ENCODE data around the gene EIF4H. TPM values are rescaled to one million over a fixed set of nuclear protein-coding genes. Genes with fewer than 3 reads are reported as not detected.
"Not testable (repeated sequence)": the region's sequence is repeated elsewhere in the genome, so short reads cannot be mapped to it uniquely, and the experiment has no call there.

Gene EIF4H
- total RNA-seq, 2 experiments from 2014 or later: 287 to 302 TPM

- H3K4me1 Mint-ChIP-seq (ENCODE audit: low read depth): peaks cover 28% of the 10 kb centered on the region
- no peak for DNase-seq
- CTCF ChIA-PET: interaction anchor here (0.8 to 5.0 kb wide), 7 partner anchors 13 to 197 kb away, joined by 3 to 125 read pairs (median 5); partner anchors contain the start of gene EIF4H
- H3K4me3 Mint-ChIP-seq: no peak overlapping the region
- POLR2A ChIA-PET: interaction anchor here (0.7 kb wide), 1 partner anchor 16 kb away, joined by 6 read pairs; no protein-coding TSS in a partner anchor
- no peaks in the 10 kb centered on the region for H3K9me3 Mint-ChIP-seq (ENCODE audit: insufficient read depth)
- no peaks in the 10 kb centered on the region for H3K27me3 Mint-ChIP-seq (ENCODE audit: low read depth)
- no peak for ATAC-seq
- H3K36me3 Mint-ChIP-seq (ENCODE audit: low read depth): no peaks in the 10 kb centered on the region
- no peak overlapping the region for H3K27ac Mint-ChIP-seq
These were observed 29.9 kb downstream of the EIF4H start for GRCh38 chr7:74203956-74204618.

- not testable (repeated sequence) for H3K36me3 Mint-ChIP-seq (ENCODE audit: low read depth); DNase-seq; H3K9me3 Mint-ChIP-seq (ENCODE audit: insufficient read depth); H3K27ac Mint-ChIP-seq; H3K27me3 Mint-ChIP-seq (ENCODE audit: low read depth); ATAC-seq; H3K4me3 Mint-ChIP-seq
- ChIA-PET CTCF (interaction anchor here (0.6 to 5.0 kb wide), 51 partner anchors 8 to 467 kb away, joined by 3 to 125 read pairs (median 4); partner anchors contain the start of genes EIF4H and RFC2), POLR2A (interaction anchor here (0.8 to 1.3 kb wide), 2 partner anchors 9 to 12 kb away, joined by 3 to 4 read pairs; no protein-coding TSS in a partner anchor)
- H3K4me1 Mint-ChIP-seq (ENCODE audit: low read depth): peaks cover 38% of the 10 kb centered on the region
These were observed 31.9 kb downstream of the EIF4H start for GRCh38 chr7:74206052-74206451.

GRCh38 chr7:74206589-74207120 is 32.5 kb downstream of the EIF4H start:
- Mint-ChIP-seq H3K36me3 (ENCODE audit: low read depth) (no peaks in the 10 kb centered on the region), H3K4me1 (ENCODE audit: low read depth) (peaks cover 41% of the 10 kb centered on the region), H3K27ac (no peak overlapping the region), H3K9me3 (ENCODE audit: insufficient read depth) (no peaks in the 10 kb centered on the region), H3K27me3 (ENCODE audit: low read depth) (no peaks in the 10 kb centered on the region), H3K4me3 (peak overlapping the region; percentile 31)
- CTCF ChIA-PET: interaction anchor here (0.6 to 5.0 kb wide), 52 partner anchors 9 to 467 kb away, joined by 3 to 125 read pairs (median 4); partner anchors contain the start of genes EIF4H and RFC2
- peak; percentile 68 for ATAC-seq
- peak; percentile 88 for DNase-seq
- POLR2A ChIA-PET: interaction anchor here (1.3 kb wide), 1 partner anchor 11 kb away, joined by 3 read pairs; no protein-coding TSS in a partner anchor

- no peak for DNase-seq
- Mint-ChIP-seq H3K9me3 (ENCODE audit: insufficient read depth) (no peaks in the 10 kb centered on the region), H3K27me3 (ENCODE audit: low read depth) (no peaks in the 10 kb centered on the region), H3K4me3 (no peak overlapping the region), H3K4me1 (ENCODE audit: low read depth) (peaks cover 46% of the 10 kb centered on the region), H3K36me3 (ENCODE audit: low read depth) (peaks cover 2% of the 10 kb centered on the region), H3K27ac (no peak overlapping the region)
- POLR2A ChIA-PET: interaction anchor here (0.7 kb wide), 1 partner anchor 192 kb away, joined by 4 read pairs; no protein-coding TSS in a partner anchor
- ATAC-seq: no peak
- CTCF ChIA-PET: interaction anchor here (1.4 to 4.2 kb wide), 6 partner anchors 11 to 194 kb away, joined by 3 to 125 read pairs (median 34); no protein-coding TSS in a partner anchor
These were observed 33.4 kb downstream of the EIF4H start for GRCh38 chr7:74207586-74207985.

- POLR2A ChIA-PET: interaction anchor here (0.7 kb wide), 1 partner anchor 191 kb away, joined by 4 read pairs; no protein-coding TSS in a partner anchor
- ATAC-seq: not testable (repeated sequence)
These were observed 34.1 kb downstream of the EIF4H start for GRCh38 chr7:74208241-74208640.

GRCh38 chr7:74212661-74213060 is 38.5 kb downstream of the EIF4H start:
- Mint-ChIP-seq H3K27me3 (ENCODE audit: low read depth) (no peaks in the 10 kb centered on the region), H3K36me3 (ENCODE audit: low read depth) (peaks cover 16% of the 10 kb centered on the region), H3K4me1 (ENCODE audit: low read depth) (peaks cover 51% of the 10 kb centered on the region), H3K4me3 (no peak overlapping the region), H3K27ac (no peak overlapping the region), H3K9me3 (ENCODE audit: insufficient read depth) (no peaks in the 10 kb centered on the region)
- ATAC-seq (no peak), DNase-seq (no peak)
- ChIA-PET CTCF (no interaction called here), POLR2A (no interaction called here)

More at GRCh38 chr7:74208241-74208640, 34.1 kb downstream of the EIF4H start:
- H3K4me1 Mint-ChIP-seq (ENCODE audit: low read depth): peaks cover 42% of the 10 kb centered on the region
- not testable (repeated sequence) for DNase-seq; H3K9me3 Mint-ChIP-seq (ENCODE audit: insufficient read depth); H3K27me3 Mint-ChIP-seq (ENCODE audit: low read depth); H3K36me3 Mint-ChIP-seq (ENCODE audit: low read depth); H3K27ac Mint-ChIP-seq; H3K4me3 Mint-ChIP-seq
- CTCF ChIA-PET: interaction anchor here (3.9 to 4.2 kb wide), 2 partner anchors 17 to 193 kb away, joined by 22 to 46 read pairs; no protein-coding TSS in a partner anchor

- peaks cover 52% of the 10 kb centered on the region for H3K4me1 Mint-ChIP-seq (ENCODE audit: low read depth)
- no peak overlapping the region for H3K27ac Mint-ChIP-seq
- POLR2A ChIA-PET: no interaction called here
- no peaks in the 10 kb centered on the region for H3K9me3 Mint-ChIP-seq (ENCODE audit: insufficient read depth)
- CTCF ChIA-PET: no interaction called here
- H3K27me3 Mint-ChIP-seq (ENCODE audit: low read depth): no peaks in the 10 kb centered on the region
- H3K4me3 Mint-ChIP-seq: no peak overlapping the region
- DNase-seq (no peak), ATAC-seq (no peak)
- H3K36me3 Mint-ChIP-seq (ENCODE audit: low read depth): peaks cover 26% of the 10 kb centered on the region
These were observed 40.9 kb downstream of the EIF4H start for GRCh38 chr7:74214816-74215630.

- no peaks in the 10 kb centered on the region for H3K9me3 Mint-ChIP-seq (ENCODE audit: insufficient read depth)
- POLR2A ChIA-PET: no interaction called here
- H3K36me3 Mint-ChIP-seq (ENCODE audit: low read depth): peaks cover 26% of the 10 kb centered on the region
- no peaks in the 10 kb centered on the region for H3K27me3 Mint-ChIP-seq (ENCODE audit: low read depth)
- no peak overlapping the region for H3K4me3 Mint-ChIP-seq
- H3K4me1 Mint-ChIP-seq (ENCODE audit: low read depth): peaks cover 53% of the 10 kb centered on the region
- ATAC-seq: no peak
- H3K27ac Mint-ChIP-seq: no peak overlapping the region
- DNase-seq: no peak
- CTCF ChIA-PET: interaction anchor here (6.4 kb wide), 1 partner anchor 10 kb away, joined by 46 read pairs; no protein-coding TSS in a partner anchor
These were observed 41.8 kb downstream of the EIF4H start for GRCh38 chr7:74215921-74216320.

GRCh38 chr7:74216361-74216761 is 42.2 kb downstream of the EIF4H start:
- Mint-ChIP-seq H3K4me3 (no peak overlapping the region), H3K9me3 (ENCODE audit: insufficient read depth) (no peaks in the 10 kb centered on the region), H3K27ac (peak overlapping the region; percentile 96), H3K27me3 (ENCODE audit: low read depth) (no peaks in the 10 kb centered on the region), H3K4me1 (ENCODE audit: low read depth) (peaks cover 53% of the 10 kb centered on the region), H3K36me3 (ENCODE audit: low read depth) (peaks cover 26% of the 10 kb centered on the region)
- DNase-seq (no peak), ATAC-seq (no peak)
- ChIA-PET POLR2A (interaction anchor here (2.5 kb wide), 1 partner anchor 11 kb away, joined by 9 read pairs; no protein-coding TSS in a partner anchor), CTCF (interaction anchor here (2.7 to 6.4 kb wide), 2 partner anchors 10 to 185 kb away, joined by 13 to 46 read pairs; no protein-coding TSS in a partner anchor)

GRCh38 chr7:74217455-74218342 is 43.5 kb downstream of the EIF4H start:
- peaks cover 42% of the 10 kb centered on the region for H3K4me1 Mint-ChIP-seq (ENCODE audit: low read depth)
- H3K27me3 Mint-ChIP-seq (ENCODE audit: low read depth): no peaks in the 10 kb centered on the region
- POLR2A ChIA-PET: interaction anchor here (0.7 to 2.5 kb wide), 2 partner anchors 9 to 11 kb away, joined by 3 to 9 read pairs; no protein-coding TSS in a partner anchor
- peak; percentile 60 for ATAC-seq
- H3K4me3 Mint-ChIP-seq: peak overlapping the region; percentile 49
- CTCF ChIA-PET: interaction anchor here (0.6 to 6.4 kb wide), 4 partner anchors 12 to 184 kb away, joined by 3 to 46 read pairs (median 8); partner anchors contain the start of gene RFC2
- peaks cover 27% of the 10 kb centered on the region for H3K36me3 Mint-ChIP-seq (ENCODE audit: low read depth)
- no peaks in the 10 kb centered on the region for H3K9me3 Mint-ChIP-seq (ENCODE audit: insufficient read depth)
- peak overlapping the region; percentile 96 for H3K27ac Mint-ChIP-seq
- peak; percentile 63 for DNase-seq

Measured in activated CD8-positive, alpha-beta T cell treated with anti-CD3 and anti-CD28 coated beads, Interleukin-2, amount 10 ng/mL, durations not matched to agents 7 days and 5 days (primary cell).